ENCODE measurements around the gene FAM98C.
"Not testable (repeated sequence)": the region's sequence is repeated elsewhere in the genome, so short reads cannot be mapped to it uniquely, and the experiment has no call there.

The FAM98C gene

GRCh38 chr19:38395381-38396114 lies 7.3 kb upstream of the FAM98C start:
- peak in 2 of 4 experiments; percentile 32 to 40 for DNase-seq (ENCODE audit: low read depth in 4 of 4, low spot score in 1 of 4)

GRCh38 chr19:38399081-38399480 lies 3.8 kb upstream of the FAM98C start:
- DNase-seq (ENCODE audit: low read depth in 4 of 4, low spot score in 1 of 4) = no peak

GRCh38 chr19:38399537-38399936 lies 3.4 kb upstream of the FAM98C start:
- DNase-seq (ENCODE audit: low read depth in 4 of 4, low spot score in 1 of 4) = no peak

- DNase-seq (ENCODE audit: low read depth in 4 of 4, low spot score in 1 of 4) = no peak
These were observed 2.5 kb upstream of the FAM98C start for GRCh38 chr19:38400361-38400760.

- DNase-seq (ENCODE audit: low read depth in 4 of 4, low spot score in 1 of 4) = no peak
These were observed 1.7 kb upstream of the FAM98C start for GRCh38 chr19:38401148-38401547.

- no peak for DNase-seq (ENCODE audit: low read depth in 4 of 4, low spot score in 1 of 4)
These were observed 298 bp upstream of the FAM98C start for GRCh38 chr19:38402623-38402966.

- no peak for DNase-seq (ENCODE audit: low read depth in 4 of 4, low spot score in 1 of 4)
These were observed 2.0 kb downstream of the FAM98C start for GRCh38 chr19:38404858-38405257.

GRCh38 chr19:38405276-38405675 lies 2.4 kb downstream of the FAM98C start:
- DNase-seq (ENCODE audit: low read depth in 4 of 4, low spot score in 1 of 4) = no peak

- no peak for DNase-seq (ENCODE audit: low read depth in 4 of 4, low spot score in 1 of 4)
These were observed 6.8 kb downstream of the FAM98C start for GRCh38 chr19:38409631-38410133.

GRCh38 chr19:38410407-38410806 lies 7.5 kb downstream of the FAM98C start:
- DNase-seq (ENCODE audit: low read depth in 4 of 4, low spot score in 1 of 4) = not testable (repeated sequence)

GRCh38 chr19:38411041-38411712 lies 8.3 kb downstream of the FAM98C start:
- no peak for DNase-seq (ENCODE audit: low read depth in 4 of 4, low spot score in 1 of 4)

GRCh38 chr19:38411898-38412297 lies 9.0 kb downstream of the FAM98C start:
- not testable (repeated sequence) for DNase-seq (ENCODE audit: low read depth in 4 of 4, low spot score in 1 of 4)

GRCh38 chr19:38412491-38412890 lies 9.6 kb downstream of the FAM98C start:
- DNase-seq (ENCODE audit: low read depth in 4 of 4, low spot score in 1 of 4) = no peak

GRCh38 chr19:38412961-38413360 lies 10.1 kb downstream of the FAM98C start:
- no peak for DNase-seq (ENCODE audit: low read depth in 4 of 4, low spot score in 1 of 4)

GRCh38 chr19:38413416-38413815 lies 10.5 kb downstream of the FAM98C start:
- DNase-seq (ENCODE audit: low read depth in 4 of 4, low spot score in 1 of 4) = no peak

- DNase-seq (ENCODE audit: low read depth in 4 of 4, low spot score in 1 of 4) = no peak
These were observed 14.3 kb downstream of the FAM98C start for GRCh38 chr19:38417146-38417543.

GRCh38 chr19:38417544-38418506 lies 14.9 kb downstream of the FAM98C start:
- peak in 3 of 4 experiments; percentile 41 to 66 (median 47) for DNase-seq (ENCODE audit: low read depth in 4 of 4, low spot score in 1 of 4)

GRCh38 chr19:38420935-38421334 lies 18.0 kb downstream of the FAM98C start:
- no peak for DNase-seq (ENCODE audit: low read depth in 4 of 4, low spot score in 1 of 4)

GRCh38 chr19:38421856-38422255 lies 19.0 kb downstream of the FAM98C start:
- no peak for DNase-seq (ENCODE audit: low read depth in 4 of 4, low spot score in 1 of 4)

GRCh38 chr19:38422438-38422837 lies 19.5 kb downstream of the FAM98C start:
- no peak for DNase-seq (ENCODE audit: low read depth in 4 of 4, low spot score in 1 of 4)

- no peak for DNase-seq (ENCODE audit: low read depth in 4 of 4, low spot score in 1 of 4)
These were observed 21.4 kb downstream of the FAM98C start for GRCh38 chr19:38424272-38424671.
